GM12865 (cell line): ENCODE measurements around the gene NR1H4.
"Not testable (repeated sequence)": the region's sequence is repeated elsewhere in the genome, so short reads cannot be mapped to it uniquely, and the experiment has no call there.

Experiments
- DNase-seq: peaks from one replicate; pipeline ENCODE4 v3.0.0; 2010; ENCODE audit warnings: low read depth
- H3K4me3 ChIP-seq: 2 replicates; pipeline ENCODE4 v1.5.1; 2011; ENCODE audit warnings: mild to moderate bottlenecking, low read depth, low read length, control low read depth
- CTCF ChIP-seq: IDR thresholded peaks from 2 replicates; pipeline ENCODE4 v1.5.1; 2011; ENCODE audit warnings: low read length, control low read depth, low read depth, inconsistent platforms; ENCODE audit not compliant: insufficient read depth; ENCODE audit errors: missing control alignments

NR1H4 gene

GRCh38 chr12:100473716-100474150 lies at the start of gene NR1H4:
NR1H4 (plus strand) TSS chr12:100473866; CDS start chr12:100493324, 19,458 bp downstream.
- H3K4me3 ChIP-seq, result no peak within 1 kb of the TSS
- no peak for DNase-seq
- TF ChIP-seq CTCF, result no peak

GRCh38 chr12:100426145-100426544 lies 47.5 kb upstream of the NR1H4 start:
- TF ChIP-seq CTCF, result no peak
- no peak overlapping the region for H3K4me3 ChIP-seq
- DNase-seq, result no peak

DNA sequence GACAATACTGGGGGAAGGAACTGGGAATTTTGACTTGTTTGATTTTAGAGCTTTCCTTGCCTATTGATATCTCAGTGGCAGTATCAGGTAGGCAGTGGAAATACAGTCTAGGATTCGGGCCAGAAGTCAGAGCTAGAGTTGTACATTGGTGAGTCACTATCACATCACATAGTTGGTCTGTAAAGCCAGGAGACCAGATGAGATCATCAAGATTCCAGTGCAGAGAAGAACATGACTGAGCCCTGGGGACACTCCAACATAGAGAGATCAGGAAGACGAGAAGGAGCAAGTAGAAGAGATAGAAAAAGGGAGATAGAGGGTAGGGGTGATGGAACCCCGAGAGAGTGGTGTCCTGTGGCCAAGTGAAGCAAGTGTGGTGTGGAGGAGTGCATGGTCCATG lies 46.6 kb upstream of the NR1H4 start:
- no peak for TF ChIP-seq CTCF
- no peak overlapping the region for H3K4me3 ChIP-seq
- DNase-seq, result no peak

- DNase-seq, H3K4me3 ChIP-seq: not testable (repeated sequence)
Measured at GRCh38 chr12:100430251-100430650, 43.4 kb upstream of the NR1H4 start.

- no peak for DNase-seq
- TF ChIP-seq CTCF, result no peak
- H3K4me3 ChIP-seq, result no peak overlapping the region
Measured at GRCh38 chr12:100433701-100434100, 40.0 kb upstream of the NR1H4 start.

DNA sequence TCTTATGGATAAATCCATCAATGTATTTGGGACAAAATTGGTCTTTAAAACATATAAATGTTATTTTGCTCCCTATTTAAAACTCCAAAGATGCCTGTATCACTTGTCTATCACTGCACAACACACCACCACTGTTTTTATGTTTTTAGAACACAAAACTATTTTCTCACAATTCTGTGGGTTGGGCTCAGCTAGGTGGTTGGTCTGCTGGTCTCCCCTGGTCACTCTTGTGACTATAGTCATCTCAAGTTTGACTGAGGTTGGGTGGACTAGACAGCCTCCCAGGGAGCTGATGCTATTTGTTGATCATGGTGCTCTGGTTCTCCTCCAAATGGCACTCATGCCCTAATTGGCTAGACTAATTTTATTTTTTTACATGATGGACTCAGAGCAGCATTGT lies 39.5 kb upstream of the NR1H4 start:
- TF ChIP-seq CTCF, result no peak
- DNase-seq, result no peak
- no peak overlapping the region for H3K4me3 ChIP-seq

DNA sequence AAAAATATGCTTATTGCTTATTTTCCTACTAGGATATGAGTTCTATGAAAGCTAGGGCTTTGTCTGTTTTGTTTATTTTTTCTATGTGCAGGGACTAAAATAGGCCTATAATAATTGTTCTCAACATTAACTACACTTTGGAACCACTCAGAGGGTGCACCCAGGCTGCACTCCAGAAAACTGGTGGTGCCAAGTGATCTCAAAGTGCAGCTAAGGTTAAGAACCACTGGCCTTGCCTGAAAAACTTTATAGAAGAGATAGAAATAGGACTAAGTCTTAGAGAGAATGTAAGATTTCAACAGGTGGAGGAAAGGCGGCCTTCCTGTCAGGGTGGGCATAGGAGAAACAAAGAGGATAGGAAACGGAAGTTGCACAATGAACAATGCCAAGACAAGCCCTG lies 37.7 kb upstream of the NR1H4 start:
- no peak for DNase-seq
- H3K4me3 ChIP-seq, result no peak overlapping the region
- no peak for TF ChIP-seq CTCF
